Naive thymus-derived CD4-positive, alpha-beta T cell (primary cell): ENCODE results near the gene PODNL1. TPM values are rescaled to one million over a fixed set of nuclear protein-coding genes. Genes with fewer than 3 reads are reported as not detected.
A peak's percentile ranks its signal among the peaks of the same experiment; 100 is the strongest.

ENCODE experiments used
- ATAC-seq: fragments of 150-1000 bp; cut with Tn5 transposase; 2 replicates; pipeline ENCODE4 v1.10.0; 2021; ENCODE audit warnings: mild to moderate bottlenecking, moderate library complexity
- CTCF ChIA-PET: fragments of 350-600 bp; sonication (Branson Sonifier 250); formaldehyde crosslinking; loops from one replicate; lab custom pipeline; 2021; ENCODE audit warnings: antibody characterized with exemption; lab: Charles Lee
- POLR2A ChIA-PET: fragments of 350-600 bp; sonication (Branson Sonifier 250); formaldehyde crosslinking; loops from one replicate; lab custom pipeline; 2021; ENCODE audit warnings: antibody characterized with exemption, inconsistent platforms; lab: Charles Lee
- DNase-seq, 9 donors: peaks; one replicate each; pipeline versions ENCODE4 v3.0.0 to v3.0.0-alpha.2; 2020 to 2022; ENCODE audit warnings: mixed read lengths in 1 of 9
- H3K27ac ChIP-seq: one replicate; pipeline ENCODE4 v1.7.0; 2013; ENCODE audit warnings: mild to moderate bottlenecking, low read depth, low read length, moderate library complexity
- H3K27me3 ChIP-seq, 2 donors: one replicate each; pipeline ENCODE4 v1.7.0; 2013; ENCODE audit warnings: low read length in 2 of 2, mild to moderate bottlenecking in 2 of 2, moderate library complexity in 2 of 2; ENCODE audit not compliant: control insufficient read depth in 2 of 2, insufficient read depth in 2 of 2
- H3K36me3 ChIP-seq, 3 experiments: 1 replicate in 2 of 3; 2 replicates in 1 of 3; pipeline ENCODE4 v1.7.0; 2013; ENCODE audit warnings: low read length in 3 of 3, mild to moderate bottlenecking in 3 of 3, moderate library complexity in 1 of 3; ENCODE audit not compliant: insufficient read depth in 3 of 3, control insufficient read depth in 2 of 3
- H3K4me1 ChIP-seq, 2 donors: one replicate each; pipeline ENCODE4 v1.7.0; 2013; ENCODE audit warnings: low read length in 2 of 2, mild to moderate bottlenecking in 2 of 2, moderate library complexity in 1 of 2; ENCODE audit not compliant: control insufficient read depth in 2 of 2, insufficient read depth in 2 of 2
- H3K4me3 ChIP-seq: 2 replicates; pipeline ENCODE4 v1.7.0; 2013; ENCODE audit warnings: mild to moderate bottlenecking, low read length
- H3K9me3 ChIP-seq, 3 experiments: 1 replicate in 2 of 3; 2 replicates in 1 of 3; pipeline ENCODE4 v1.7.0; 2013; ENCODE audit warnings: low read length in 3 of 3; ENCODE audit not compliant: control insufficient read depth in 2 of 3
- H3K27ac Mint-ChIP-seq, 9 donors: one replicate each; pipeline ENCODE4 v1.8.0; 2020 to 2022; ENCODE audit warnings: mixed read lengths in 9 of 9, mild to moderate bottlenecking in 8 of 9, moderate library complexity in 5 of 9, inconsistent platforms in 2 of 9
- H3K27me3 Mint-ChIP-seq, 5 donors: one replicate each; pipeline ENCODE4 v1.8.0; 2021 to 2022; ENCODE audit warnings: mixed read lengths in 5 of 5, mild to moderate bottlenecking in 1 of 5
- H3K36me3 Mint-ChIP-seq, 5 donors: one replicate each; pipeline ENCODE4 v1.8.0; 2020 to 2022; ENCODE audit warnings: mixed read lengths in 5 of 5, mild to moderate bottlenecking in 3 of 5, inconsistent platforms in 1 of 5
- H3K4me1 Mint-ChIP-seq, 7 donors: one replicate each; pipeline ENCODE4 v1.8.0; 2020 to 2022; ENCODE audit warnings: mixed read lengths in 7 of 7, mild to moderate bottlenecking in 3 of 7, inconsistent platforms in 1 of 7
- H3K4me3 Mint-ChIP-seq, 10 donors: one replicate each; pipeline ENCODE4 v1.8.0; 2020 to 2022; ENCODE audit warnings: mild to moderate bottlenecking in 10 of 10, mixed read lengths in 10 of 10, moderate library complexity in 6 of 10, inconsistent platforms in 2 of 10
- H3K9me3 Mint-ChIP-seq, 11 donors: one replicate each; pipeline ENCODE4 v1.8.0; 2020 to 2022; ENCODE audit warnings: mixed read lengths in 11 of 11, mild to moderate bottlenecking in 4 of 11, inconsistent platforms in 1 of 11, moderate library complexity in 1 of 11
- intact Hi-C, 2 donors: fragments of 100-400 bp; cut with micrococcal nuclease; formaldehyde crosslinking; loops; one replicate each; pipeline ENCODE4 v1.15.1; 2023
- polyA plus RNA-seq, 2 donors: library from polyadenylated mRNA; unstranded; fragments of 300-500 nt; fragmentation: Illumina TruSeq; gene quantifications; one replicate each; pipeline ENCODE4 v1.2.3, GENCODE V29; 2021
- total RNA-seq, 6 experiments: library from RNA in 5 of 6; stranded (reverse) in 5 of 6; gene quantifications; 1 replicate in 5 of 6; 2 replicates in 1 of 6; pipeline ENCODE4 v1.2.3 and lab custom pipeline; 2021 to 2026

PODNL1 gene
- total and polyA plus RNA-seq, 7 experiments from 2014 or later, result 0.33 to 0.59 TPM; not detected in 5

DNA sequence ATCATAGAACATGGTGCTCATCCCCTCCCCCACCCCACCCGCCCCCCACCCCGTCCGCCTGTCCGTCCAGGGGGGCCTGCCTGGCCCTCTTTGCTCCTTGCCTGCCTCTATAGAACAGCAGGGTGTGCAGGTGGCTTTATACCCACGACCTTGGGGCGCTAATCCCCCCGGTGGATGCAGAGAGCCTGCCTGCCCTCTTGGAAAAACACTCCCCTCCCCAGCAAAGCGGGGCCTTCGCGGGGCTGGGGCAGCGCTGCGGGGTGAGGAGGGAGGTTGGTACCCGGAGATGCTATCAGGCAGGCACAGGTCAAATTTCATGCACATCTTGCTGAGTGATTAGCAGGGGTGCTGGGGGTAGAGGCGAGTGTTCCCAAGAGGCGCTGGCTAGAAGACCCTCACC is 46.0 kb upstream of the PODNL1 start:
- Mint-ChIP-seq H3K4me1 (peaks cover 34 to 80% (median 60%) of the 10 kb centered on the region in 7 donors), H3K4me3 (peak overlapping the region in 5 of 10 donors; percentile 16 to 85 (median 76)), H3K9me3 (peaks cover 0 to 2% (median 0%) of the 10 kb centered on the region in 11 donors), H3K27me3 (no peaks in the 10 kb centered on the region), H3K36me3 (peaks cover 0 to 8% (median 6%) of the 10 kb centered on the region in 5 donors), H3K27ac (peak overlapping the region in 8 of 9 donors; percentile 92 to 99 (median 96))
- intact Hi-C loops, result no loop called here
- H3K4me1 ChIP-seq, result peaks cover 35 to 66% of the 10 kb centered on the region in 2 donors
- ChIA-PET POLR2A (interaction anchor here (0.9 to 11.0 kb wide), 7 partner anchors 16 to 103 kb away, joined by 3 to 160 read pairs (median 15); partner anchors contain the start of genes DCAF15, IL27RA and RFX1), CTCF (interaction anchor here (1.2 to 2.0 kb wide), 2 partner anchors 18 to 103 kb away, joined by 3 to 7 read pairs; no protein-coding TSS in a partner anchor)
- H3K36me3 ChIP-seq, result no peaks in the 10 kb centered on the region
- H3K27me3 ChIP-seq, result no peaks in the 10 kb centered on the region
- DNase-seq, result peak in 3 of 9 donors; percentile 16 to 28 (median 21)
- ATAC-seq, result no peak
- H3K27ac ChIP-seq, result peak overlapping the region; percentile 97
- H3K9me3 ChIP-seq, result no peaks in the 10 kb centered on the region
- H3K4me3 ChIP-seq, result no peak overlapping the region

GRCh38 chr19:13983213-13983889 is 45.1 kb upstream of the PODNL1 start:
- Mint-ChIP-seq H3K4me1 (peaks cover 26 to 71% (median 51%) of the 10 kb centered on the region in 7 donors), H3K27me3 (no peaks in the 10 kb centered on the region), H3K9me3 (peaks cover 0 to 2% (median 0%) of the 10 kb centered on the region in 11 donors), H3K4me3 (peak overlapping the region in 9 of 10 donors; percentile 33 to 84 (median 67)), H3K27ac (peak overlapping the region in 8 of 9 donors; percentile 62 to 97 (median 90)), H3K36me3 (peaks cover 0 to 3% (median 0%) of the 10 kb centered on the region in 5 donors)
- CTCF ChIA-PET, result interaction anchor here (0.6 to 2.0 kb wide), 4 partner anchors 10 to 102 kb away, joined by 3 to 7 read pairs (median 3); no protein-coding TSS in a partner anchor
- no peak overlapping the region for H3K4me3 ChIP-seq
- intact Hi-C loops, result no loop called here
- ATAC-seq (no peak), DNase-seq (peak in 7 of 9 donors; percentile 37 to 61 (median 58))
- H3K4me1 ChIP-seq, result peaks cover 31 to 67% of the 10 kb centered on the region in 2 donors
- POLR2A ChIA-PET, result interaction anchor here (0.6 to 11.0 kb wide), 5 partner anchors 17 to 82 kb away, joined by 3 to 160 read pairs (median 10); partner anchors contain the start of genes DCAF15, IL27RA and RFX1
- H3K9me3 ChIP-seq, result no peaks in the 10 kb centered on the region
- H3K27me3 ChIP-seq, result no peaks in the 10 kb centered on the region
- H3K27ac ChIP-seq, result peak overlapping the region; percentile 61
- no peaks in the 10 kb centered on the region for H3K36me3 ChIP-seq

DNA sequence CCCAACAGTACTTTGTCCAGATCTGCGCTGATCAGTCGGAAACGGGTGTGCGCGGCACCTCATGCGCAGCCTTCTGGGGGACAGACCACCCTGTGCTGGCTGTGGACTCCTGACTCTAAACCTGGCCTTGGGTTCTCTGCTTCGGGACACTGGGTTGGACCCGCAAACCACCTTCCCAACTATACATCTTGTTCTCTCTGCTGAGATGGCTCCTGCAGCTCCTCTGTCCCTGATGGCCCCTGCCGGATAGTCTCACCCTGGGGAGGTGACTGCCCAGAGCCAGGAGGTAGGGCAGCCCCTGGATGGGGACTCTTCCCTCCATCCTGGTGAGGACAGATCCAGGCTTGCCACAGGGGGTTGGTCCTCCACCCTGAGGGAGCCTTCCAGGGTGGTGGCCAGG is 44.6 kb upstream of the PODNL1 start:
- no peaks in the 10 kb centered on the region for H3K27me3 ChIP-seq
- Mint-ChIP-seq H3K4me1 (peaks cover 26 to 66% (median 48%) of the 10 kb centered on the region in 7 donors), H3K9me3 (peaks cover 0 to 2% (median 0%) of the 10 kb centered on the region in 11 donors), H3K36me3 (peaks cover 0 to 3% (median 0%) of the 10 kb centered on the region in 5 donors), H3K27ac (peak overlapping the region in 8 of 9 donors; percentile 62 to 97 (median 88)), H3K27me3 (no peaks in the 10 kb centered on the region), H3K4me3 (peak overlapping the region in 9 of 10 donors; percentile 33 to 84 (median 67))
- H3K9me3 ChIP-seq, result no peaks in the 10 kb centered on the region
- H3K4me3 ChIP-seq, result no peak overlapping the region
- H3K27ac ChIP-seq, result peak overlapping the region; percentile 61
- ChIA-PET CTCF (interaction anchor here (0.6 to 1.6 kb wide), 4 partner anchors 11 to 30 kb away, joined by 3 read pairs; partner anchors contain the start of gene DCAF15), POLR2A (interaction anchor here (0.6 to 11.0 kb wide), 5 partner anchors 17 to 83 kb away, joined by 3 to 160 read pairs (median 10); partner anchors contain the start of genes DCAF15, IL27RA and RFX1)
- H3K4me1 ChIP-seq, result peaks cover 25 to 61% of the 10 kb centered on the region in 2 donors
- DNase-seq (no peak), ATAC-seq (no peak)
- intact Hi-C loops, result no loop called here
- H3K36me3 ChIP-seq, result no peaks in the 10 kb centered on the region

DNA sequence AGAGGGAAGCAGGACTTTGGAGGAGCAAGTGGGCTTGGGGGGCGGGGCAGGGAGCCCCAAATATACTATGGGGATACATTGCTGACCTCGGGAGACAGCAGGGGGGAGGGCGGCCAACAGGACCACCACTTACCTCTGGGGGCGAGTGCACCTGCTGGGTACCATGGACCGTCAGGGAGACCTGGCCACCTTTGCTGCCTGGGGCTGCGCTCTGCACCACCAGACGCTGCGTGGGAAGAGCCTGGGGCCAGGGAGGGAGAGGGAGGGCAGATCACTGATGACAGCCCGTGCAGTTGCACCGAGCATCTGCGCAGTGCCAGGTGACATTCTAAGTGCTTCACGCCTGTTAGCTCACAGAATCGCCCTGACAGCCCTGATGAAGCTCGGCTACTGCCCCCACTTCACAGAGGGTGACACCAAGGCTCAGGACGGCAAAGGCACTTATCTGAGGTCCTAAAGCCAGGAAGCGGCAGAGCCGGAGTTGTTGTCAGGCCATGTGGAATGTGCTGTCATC is 43.8 kb upstream of the PODNL1 start:
- Mint-ChIP-seq H3K9me3 (peaks cover 0 to 2% (median 0%) of the 10 kb centered on the region in 11 donors), H3K27ac (peak overlapping the region in 8 of 9 donors; percentile 32 to 97 (median 88)), H3K4me3 (peak overlapping the region in 5 of 10 donors; percentile 7 to 84 (median 68)), H3K27me3 (no peaks in the 10 kb centered on the region), H3K4me1 (peaks cover 20 to 59% (median 41%) of the 10 kb centered on the region in 7 donors), H3K36me3 (peaks cover 0 to 3% (median 0%) of the 10 kb centered on the region in 5 donors)
- ChIA-PET POLR2A (interaction anchor here (0.6 to 11.0 kb wide), 5 partner anchors 18 to 80 kb away, joined by 3 to 160 read pairs (median 10); partner anchors contain the start of genes DCAF15, IL27RA and RFX1), CTCF (interaction anchor here (1.0 to 1.6 kb wide), 2 partner anchors 12 to 29 kb away, joined by 3 read pairs; partner anchors contain the start of gene DCAF15)
- Histone ChIP-seq H3K27ac (no peak overlapping the region), H3K27me3 (no peaks in the 10 kb centered on the region), H3K36me3 (no peaks in the 10 kb centered on the region), H3K4me3 (no peak overlapping the region), H3K9me3 (no peaks in the 10 kb centered on the region), H3K4me1 (peaks cover 18 to 54% of the 10 kb centered on the region in 2 donors)
- intact Hi-C loops, result no loop called here
- DNase-seq (no peak), ATAC-seq (no peak)

DNA sequence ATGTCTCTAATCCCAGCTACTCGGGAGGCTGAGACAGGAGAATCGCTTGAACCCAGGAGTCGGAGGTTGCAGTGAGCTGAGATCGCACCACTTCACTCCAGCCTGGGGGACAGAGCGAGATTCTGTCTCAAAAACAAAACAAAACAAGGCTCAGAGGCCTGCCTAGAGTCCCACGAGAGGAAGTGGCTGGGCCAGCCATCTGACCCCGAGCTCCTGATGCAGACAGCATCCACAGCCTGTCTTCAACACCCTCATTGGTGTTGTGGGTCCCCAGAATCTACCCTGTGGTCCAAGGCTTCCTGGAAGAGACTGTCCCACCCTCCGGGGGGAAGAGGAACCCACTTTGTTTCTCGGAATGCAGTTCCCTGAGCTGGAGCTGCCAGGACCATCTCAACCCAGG is 43.2 kb upstream of the PODNL1 start:
- no peaks in the 10 kb centered on the region for H3K9me3 ChIP-seq
- ATAC-seq (no peak), DNase-seq (no peak)
- intact Hi-C loops, result no loop called here
- Mint-ChIP-seq H3K4me3 (peak overlapping the region in 3 of 10 donors; percentile 7 to 42 (median 30)), H3K4me1 (peaks cover 14 to 55% (median 36%) of the 10 kb centered on the region in 7 donors), H3K36me3 (peaks cover 0 to 3% (median 0%) of the 10 kb centered on the region in 5 donors), H3K27me3 (no peaks in the 10 kb centered on the region), H3K27ac (peak overlapping the region in 5 of 9 donors; percentile 10 to 92 (median 49)), H3K9me3 (peaks cover 0 to 2% (median 0%) of the 10 kb centered on the region in 11 donors)
- no peaks in the 10 kb centered on the region for H3K36me3 ChIP-seq
- POLR2A ChIA-PET, result interaction anchor here (0.6 to 11.0 kb wide), 2 partner anchors 18 to 79 kb away, joined by 3 to 160 read pairs; no protein-coding TSS in a partner anchor
- CTCF ChIA-PET, result interaction anchor here (1.0 kb wide), 1 partner anchor 29 kb away, joined by 3 read pairs; the partner anchor contains the start of gene DCAF15
- no peak overlapping the region for H3K4me3 ChIP-seq
- H3K27me3 ChIP-seq, result no peaks in the 10 kb centered on the region
- peaks cover 13 to 49% of the 10 kb centered on the region in 2 donors for H3K4me1 ChIP-seq
- no peak overlapping the region for H3K27ac ChIP-seq

DNA sequence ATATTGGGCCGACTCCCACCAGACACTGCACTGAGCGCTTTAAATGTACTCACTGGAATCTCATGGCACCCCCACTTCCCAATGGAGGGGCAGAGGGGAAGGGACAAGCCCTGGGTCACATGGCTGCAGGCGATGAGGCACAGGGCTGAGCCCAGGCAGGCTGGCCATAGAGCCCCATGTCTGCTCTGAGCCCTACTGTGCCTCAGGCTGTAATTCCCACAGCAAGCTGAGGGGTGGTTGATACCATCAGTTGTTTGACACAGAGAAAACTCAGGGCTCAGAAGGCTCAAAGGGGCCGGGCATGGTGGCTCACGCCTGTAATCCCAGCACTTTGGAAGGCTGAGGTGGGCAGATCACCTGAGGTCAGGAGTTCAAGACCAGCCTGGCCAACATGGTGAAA is 42.8 kb upstream of the PODNL1 start:
- ChIA-PET POLR2A (interaction anchor here (11.0 kb wide), 1 partner anchor 19 kb away, joined by 160 read pairs; no protein-coding TSS in a partner anchor), CTCF (no interaction called here)
- ATAC-seq (no peak), DNase-seq (no peak)
- Mint-ChIP-seq H3K4me1 (peaks cover 14 to 52% (median 33%) of the 10 kb centered on the region in 7 donors), H3K9me3 (peaks cover 0 to 2% (median 0%) of the 10 kb centered on the region in 11 donors), H3K27ac (peak overlapping the region in 6 of 9 donors; percentile 17 to 92 (median 45)), H3K27me3 (no peaks in the 10 kb centered on the region), H3K36me3 (peaks cover 0 to 3% (median 0%) of the 10 kb centered on the region in 5 donors), H3K4me3 (peak overlapping the region in 3 of 10 donors; percentile 21 to 43 (median 29))
- Histone ChIP-seq H3K4me3 (no peak overlapping the region), H3K9me3 (no peaks in the 10 kb centered on the region), H3K27ac (no peak overlapping the region), H3K36me3 (no peaks in the 10 kb centered on the region), H3K4me1 (peaks cover 10 to 45% of the 10 kb centered on the region in 2 donors), H3K27me3 (no peaks in the 10 kb centered on the region)
- intact Hi-C loops, result no loop called here
